Neural progenitor cell (in vitro differentiated cells): ENCODE data around the gene OTOGL.

Experiments
- CTCF ChIP-seq: fragments of 200-600 bp; sonication (generic); IDR thresholded peaks from 2 replicates; pipeline ENCODE4 v1.5.1; 2017; ENCODE audit warnings: antibody characterized with exemption, mild to moderate bottlenecking
- EZH2 ChIP-seq: fragments of 200-600 bp; sonication (generic); IDR thresholded peaks from 2 replicates; pipeline ENCODE4 v1.6.1; 2017; ENCODE audit warnings: antibody characterized with exemption, mild to moderate bottlenecking, moderate library complexity
- EZH2phosphoT487 ChIP-seq: fragments of 200-600 bp; sonication (generic); IDR thresholded peaks from 2 replicates; pipeline ENCODE4 v1.6.1; 2017; ENCODE audit warnings: antibody characterized with exemption

GRCh38 chr12:80299976-80300375 is 200.6 kb downstream of the OTOGL start:
- TF ChIP-seq CTCF (no peak), EZH2phosphoT487 (no peak), EZH2 (no peak)
